ENCODE results near the gene DLG5. TPM values are rescaled to one million over a fixed set of nuclear protein-coding genes. Genes with fewer than 3 reads are reported as not detected.

The DLG5 gene
- total RNA-seq, 4 donors from 2014 or later = 52.0 to 127 (median 56.3) TPM

GRCh38 chr10:77855404-77856155 is 71.0 kb downstream of the DLG5 start:
- no peak for TF ChIP-seq POLR2A (IDR thresholded peaks at IDR 0.05)
- no peak for TF ChIP-seq POLR2AphosphoS5 (IDR thresholded peaks at IDR 0.05)
- no peak for TF ChIP-seq CTCF (IDR thresholded peaks at IDR 0.05)
- Histone ChIP-seq H3K4me3 (no peak overlapping the region), H3K4me1 (peaks cover 0 to 14% (median 8%) of the 10 kb centered on the region in 3 donors), H3K27ac (peak overlapping the region in 1 of 4 donors; percentile 17), H3K9me3 (no peaks in the 10 kb centered on the region), H3K36me3 (peaks cover 0 to 66% of the 10 kb centered on the region in 2 donors), H3K27me3 (no peaks in the 10 kb centered on the region)
- WGBS, 2 donors (ENCODE audit: low coverage in 1 of 2) = 44 to 75% methylated on average over 3 to 5 of the region's 5 CpGs
- no peak for ATAC-seq

- no peak overlapping the region for H3K4me3 ChIP-seq
- ATAC-seq = no peak
- peak overlapping the region in 1 of 4 donors; percentile 19 for H3K27ac ChIP-seq
- peaks cover 0 to 24% (median 8%) of the 10 kb centered on the region in 3 donors for H3K4me1 ChIP-seq
- TF ChIP-seq POLR2A (IDR thresholded peaks at IDR 0.05) = no peak
- no peak for TF ChIP-seq CTCF (IDR thresholded peaks at IDR 0.05)
- TF ChIP-seq EP300 (IDR thresholded peaks at IDR 0.05) = no peak
- TF ChIP-seq POLR2AphosphoS5 (IDR thresholded peaks at IDR 0.05) = no peak
- 100% methylated on average over 2 of the region's 6 CpGs; no CpG with 5 or more reads in 1 of the 2 donors for WGBS, 2 donors (ENCODE audit: low coverage in 1 of 2)
- no peaks in the 10 kb centered on the region for H3K9me3 ChIP-seq
- H3K27me3 ChIP-seq = no peaks in the 10 kb centered on the region
- peaks cover 0 to 67% of the 10 kb centered on the region in 2 donors for H3K36me3 ChIP-seq
Observed at GRCh38 chr10:77854115-77854514, 72.4 kb downstream of the DLG5 start.

GRCh38 chr10:77853256-77853655 is 73.3 kb downstream of the DLG5 start:
- Histone ChIP-seq H3K27ac (no peak overlapping the region), H3K27me3 (no peaks in the 10 kb centered on the region), H3K4me3 (no peak overlapping the region), H3K9me3 (no peaks in the 10 kb centered on the region), H3K36me3 (peaks cover 0 to 69% of the 10 kb centered on the region in 2 donors), H3K4me1 (peaks cover 0 to 33% (median 8%) of the 10 kb centered on the region in 3 donors)
- TF ChIP-seq POLR2A (IDR thresholded peaks at IDR 0.05) (no peak), POLR2AphosphoS5 (IDR thresholded peaks at IDR 0.05) (no peak), CTCF (IDR thresholded peaks at IDR 0.05) (no peak), EP300 (IDR thresholded peaks at IDR 0.05) (no peak)
- no peak for ATAC-seq
- WGBS, 2 donors (ENCODE audit: low coverage in 1 of 2) = 100% methylated on average over 4 of the region's 16 CpGs; no CpG with 5 or more reads in 1 of the 2 donors

- no peak for ATAC-seq
- WGBS, 2 donors (ENCODE audit: low coverage in 1 of 2) = 60 to 92% methylated on average over 1 to 13 of the region's 17 CpGs
- no peak overlapping the region for H3K4me3 ChIP-seq
- H3K4me1 ChIP-seq = peaks cover 0 to 52% (median 19%) of the 10 kb centered on the region in 3 donors
- peaks cover 0 to 59% of the 10 kb centered on the region in 2 donors for H3K36me3 ChIP-seq
- no peaks in the 10 kb centered on the region for H3K9me3 ChIP-seq
- H3K27ac ChIP-seq = peak overlapping the region in 1 of 4 donors; percentile 41
- no peak for TF ChIP-seq CTCF (IDR thresholded peaks at IDR 0.05)
- TF ChIP-seq POLR2A (IDR thresholded peaks at IDR 0.05) = no peak
- TF ChIP-seq POLR2AphosphoS5 (IDR thresholded peaks at IDR 0.05) = no peak
- TF ChIP-seq EP300 (IDR thresholded peaks at IDR 0.05) = no peak
- no peaks in the 10 kb centered on the region for H3K27me3 ChIP-seq
Observed at GRCh38 chr10:77850620-77851231, 75.8 kb downstream of the DLG5 start.

Measured in gastroesophageal sphincter (tissue), 4 donors.